ENCODE results near the gene MROH7.

The MROH7 gene

GRCh38 chr1:54640863-54641836 is at the start of gene MROH7:
Gene MROH7 (plus strand): TSS chr1:54641786. CDS start chr1:54652927, 11,141 bp downstream.
- no peak within 1 kb of the TSS for H3K4me3 ChIP-seq (replicated peaks; ENCODE audit: low read depth, low read length)
- no peak for TF ChIP-seq CTCF (IDR thresholded peaks at IDR 0.05; ENCODE audit: low read depth, low read length, missing control alignments)
- no peak for DNase-seq (ENCODE audit: extremely low read depth, low read depth)

GRCh38 chr1:54593571-54594160 is 47.9 kb upstream of the MROH7 start:
- H3K4me3 ChIP-seq (replicated peaks; ENCODE audit: low read depth, low read length): no peak overlapping the region
- no peak for TF ChIP-seq CTCF (IDR thresholded peaks at IDR 0.05; ENCODE audit: low read depth, low read length, missing control alignments)
- DNase-seq (ENCODE audit: extremely low read depth, low read depth): no peak

- TF ChIP-seq CTCF (IDR thresholded peaks at IDR 0.05; ENCODE audit: low read depth, low read length, missing control alignments): no peak
- no peak overlapping the region for H3K4me3 ChIP-seq (replicated peaks; ENCODE audit: low read depth, low read length)
- no peak for DNase-seq (ENCODE audit: extremely low read depth, low read depth)
Observed at GRCh38 chr1:54594463-54594862, 47.1 kb upstream of the MROH7 start.

GRCh38 chr1:54595956-54596498 is 45.6 kb upstream of the MROH7 start:
- no peak overlapping the region for H3K4me3 ChIP-seq (replicated peaks; ENCODE audit: low read depth, low read length)
- TF ChIP-seq CTCF (IDR thresholded peaks at IDR 0.05; ENCODE audit: low read depth, low read length, missing control alignments): no peak
- DNase-seq (ENCODE audit: extremely low read depth, low read depth): no peak

- TF ChIP-seq CTCF (IDR thresholded peaks at IDR 0.05; ENCODE audit: low read depth, low read length, missing control alignments): no peak
- no peak for DNase-seq (ENCODE audit: extremely low read depth, low read depth)
- no peak overlapping the region for H3K4me3 ChIP-seq (replicated peaks; ENCODE audit: low read depth, low read length)
Observed at GRCh38 chr1:54596756-54597155, 44.8 kb upstream of the MROH7 start.

GRCh38 chr1:54597455-54598030 is 44.0 kb upstream of the MROH7 start:
- no peak for TF ChIP-seq CTCF (IDR thresholded peaks at IDR 0.05; ENCODE audit: low read depth, low read length, missing control alignments)
- no peak for DNase-seq (ENCODE audit: extremely low read depth, low read depth)
- no peak overlapping the region for H3K4me3 ChIP-seq (replicated peaks; ENCODE audit: low read depth, low read length)

Measured in HFF-Myc (cell line).